AG09309 (cell line): ENCODE results near the gene DCHS1.

Experiments
- DNase-seq: peaks from one replicate; pipeline ENCODE4 v3.0.0-alpha.2; 2010; ENCODE audit warnings: low read depth
- H3K4me3 ChIP-seq: 2 replicates; pipeline ENCODE4 v1.5.1; 2011; ENCODE audit warnings: mild to moderate bottlenecking, low read depth, low read length, moderate library complexity; ENCODE audit not compliant: control insufficient read depth
- TF ChIP-seq, protein P1 (sequence below): IDR thresholded peaks from 2 replicates; pipeline ENCODE4 v1.5.1; 2011; ENCODE audit warnings: mild to moderate bottlenecking, low read depth, low read length, inconsistent platforms; ENCODE audit not compliant: insufficient read depth, control insufficient read depth; ENCODE audit errors: missing control alignments

DCHS1 gene

DNA sequence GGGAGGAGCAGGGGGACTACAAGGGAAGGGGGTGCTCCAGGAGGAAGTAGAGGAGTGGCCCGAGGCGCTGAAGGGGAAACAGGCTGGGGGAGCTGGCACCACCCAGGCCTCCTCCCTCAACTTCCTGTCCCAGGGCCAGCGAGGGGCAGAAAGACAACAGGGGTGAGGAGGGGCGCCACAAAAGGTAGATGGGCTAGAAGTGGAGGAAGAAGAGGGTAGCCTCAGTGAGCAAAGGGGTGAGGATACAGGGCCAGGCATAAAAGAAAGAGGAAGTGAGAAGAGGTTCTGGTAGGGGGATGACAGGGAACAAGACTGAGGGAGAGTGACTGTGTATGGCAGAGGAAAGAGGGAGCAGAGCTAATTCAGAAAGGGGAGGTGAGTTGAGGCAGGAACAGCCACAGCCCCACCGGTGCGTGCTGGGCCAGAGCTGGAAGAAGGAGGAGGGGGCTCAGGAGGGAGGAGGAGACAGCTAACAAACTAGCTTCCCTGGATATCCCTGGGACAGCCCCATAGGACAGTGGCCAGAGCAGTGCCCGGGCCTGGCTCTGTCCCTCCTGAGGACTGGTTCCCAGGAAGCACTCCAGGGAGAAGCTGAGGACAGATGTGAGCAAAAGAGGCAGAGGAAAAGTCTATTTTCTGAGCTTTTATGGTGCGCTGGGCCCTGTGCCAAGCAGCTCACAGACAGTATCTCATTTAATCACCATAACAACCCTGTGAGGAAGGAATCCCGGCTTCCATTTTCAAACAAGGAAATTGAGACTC, 8.5 kb downstream of the DCHS1 start:
- no peak for DNase-seq
- no peak overlapping the region for H3K4me3 ChIP-seq
- TF ChIP-seq, protein P1, sequence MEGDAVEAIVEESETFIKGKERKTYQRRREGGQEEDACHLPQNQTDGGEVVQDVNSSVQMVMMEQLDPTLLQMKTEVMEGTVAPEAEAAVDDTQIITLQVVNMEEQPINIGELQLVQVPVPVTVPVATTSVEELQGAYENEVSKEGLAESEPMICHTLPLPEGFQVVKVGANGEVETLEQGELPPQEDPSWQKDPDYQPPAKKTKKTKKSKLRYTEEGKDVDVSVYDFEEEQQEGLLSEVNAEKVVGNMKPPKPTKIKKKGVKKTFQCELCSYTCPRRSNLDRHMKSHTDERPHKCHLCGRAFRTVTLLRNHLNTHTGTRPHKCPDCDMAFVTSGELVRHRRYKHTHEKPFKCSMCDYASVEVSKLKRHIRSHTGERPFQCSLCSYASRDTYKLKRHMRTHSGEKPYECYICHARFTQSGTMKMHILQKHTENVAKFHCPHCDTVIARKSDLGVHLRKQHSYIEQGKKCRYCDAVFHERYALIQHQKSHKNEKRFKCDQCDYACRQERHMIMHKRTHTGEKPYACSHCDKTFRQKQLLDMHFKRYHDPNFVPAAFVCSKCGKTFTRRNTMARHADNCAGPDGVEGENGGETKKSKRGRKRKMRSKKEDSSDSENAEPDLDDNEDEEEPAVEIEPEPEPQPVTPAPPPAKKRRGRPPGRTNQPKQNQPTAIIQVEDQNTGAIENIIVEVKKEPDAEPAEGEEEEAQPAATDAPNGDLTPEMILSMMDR, result no peak

DNA sequence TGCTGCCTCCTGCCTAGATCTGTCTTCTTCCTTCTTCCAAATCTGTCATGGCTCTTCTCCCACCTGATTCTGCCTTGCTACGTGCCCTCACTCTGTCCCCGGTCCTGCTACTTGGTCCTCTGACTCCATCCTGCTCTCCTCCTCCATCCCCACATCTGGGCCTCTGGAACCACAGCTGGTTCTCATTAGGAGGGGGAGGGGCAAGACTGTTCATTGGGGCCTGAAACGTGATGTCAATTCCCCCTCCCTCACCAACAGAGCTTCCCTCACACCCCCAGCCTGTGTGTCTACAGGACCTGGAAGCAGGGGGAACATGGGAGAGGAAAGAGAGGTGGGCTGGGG, 9.1 kb downstream of the DCHS1 start:
- TF ChIP-seq, protein P1, result no peak
- no peak for DNase-seq
- H3K4me3 ChIP-seq, result no peak overlapping the region

DNA sequence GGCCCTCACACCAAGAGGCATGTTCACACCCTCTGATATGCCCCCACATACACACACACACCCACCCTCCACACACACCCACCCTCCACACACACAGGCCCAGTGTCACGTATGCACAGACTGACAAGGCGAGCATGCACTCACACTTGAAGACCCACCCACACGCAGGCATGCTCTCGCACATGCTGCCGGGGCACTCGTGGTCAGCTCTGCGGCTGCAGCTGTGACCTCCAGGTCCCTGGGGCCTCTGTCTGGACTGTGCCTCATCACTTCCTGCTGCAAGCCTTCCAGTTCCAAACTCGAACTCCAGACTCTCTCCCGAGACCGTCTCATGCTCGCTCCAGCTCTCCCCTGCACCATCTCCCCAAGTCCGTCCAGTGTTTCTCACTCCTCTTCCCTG, 9.5 kb downstream of the DCHS1 start:
- H3K4me3 ChIP-seq, result peak overlapping the region; percentile 8; the same call in 1 of the 2 replicates
- TF ChIP-seq, protein P1, result no peak
- DNase-seq, result no peak

DNA sequence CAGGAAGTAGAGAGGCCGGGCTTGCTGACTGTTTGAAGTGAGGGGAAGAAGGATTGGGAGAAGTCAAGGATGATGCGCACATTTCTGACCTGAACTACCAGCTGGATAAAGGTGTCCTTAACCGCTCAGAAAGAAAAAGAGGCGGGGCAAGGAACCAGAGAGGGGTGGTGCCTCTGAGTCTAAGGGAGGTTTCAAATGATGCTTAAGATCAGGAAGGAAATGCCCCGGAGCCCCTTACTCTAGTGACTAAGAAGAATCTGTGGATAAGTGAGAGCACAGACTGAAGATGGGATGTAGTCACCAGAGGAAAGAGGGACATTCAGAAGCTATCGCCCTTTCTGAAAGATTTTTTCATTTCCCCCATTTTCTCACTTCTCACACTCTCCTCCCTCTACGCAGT, 12.7 kb downstream of the DCHS1 start:
- no peak for DNase-seq
- no peak overlapping the region for H3K4me3 ChIP-seq
- TF ChIP-seq, protein P1, result no peak

DNA sequence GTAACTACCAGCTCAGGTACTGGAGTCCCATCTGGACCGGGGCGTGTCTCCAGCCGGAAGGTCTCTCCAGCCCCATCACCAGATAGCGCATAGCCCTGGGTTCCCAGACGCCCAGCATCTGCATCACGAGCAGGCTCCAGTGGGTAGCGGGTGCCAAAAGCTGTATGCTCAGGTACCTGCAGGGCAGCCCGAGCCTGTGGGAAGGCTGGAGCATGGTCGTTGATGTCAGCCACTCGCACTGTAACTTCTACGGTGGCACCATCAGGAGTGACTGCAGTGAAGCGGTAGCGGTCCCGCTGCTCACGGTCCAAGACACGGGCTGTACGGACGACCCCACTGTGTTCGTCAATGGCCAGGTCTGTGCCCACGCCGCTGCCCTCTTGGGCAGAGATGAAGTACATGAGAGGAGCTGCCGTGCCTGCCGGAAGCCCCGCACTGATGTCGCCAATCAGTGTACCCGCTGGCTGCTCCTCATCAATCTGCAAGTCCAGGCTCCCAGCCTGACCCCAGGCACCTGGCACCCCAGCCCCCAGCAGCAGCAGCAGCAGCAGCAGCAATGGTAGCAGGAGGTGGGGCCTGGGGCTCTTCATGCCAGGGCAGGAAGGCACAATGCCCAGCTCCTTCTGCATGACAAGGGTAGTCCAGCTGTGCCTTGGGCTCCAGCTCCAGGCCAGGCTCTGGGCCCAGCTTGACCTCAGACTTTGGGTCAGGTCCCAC, 14.5 kb downstream of the DCHS1 start:
- TF ChIP-seq, protein P1, result no peak
- no peak overlapping the region for H3K4me3 ChIP-seq
- no peak for DNase-seq

DNA sequence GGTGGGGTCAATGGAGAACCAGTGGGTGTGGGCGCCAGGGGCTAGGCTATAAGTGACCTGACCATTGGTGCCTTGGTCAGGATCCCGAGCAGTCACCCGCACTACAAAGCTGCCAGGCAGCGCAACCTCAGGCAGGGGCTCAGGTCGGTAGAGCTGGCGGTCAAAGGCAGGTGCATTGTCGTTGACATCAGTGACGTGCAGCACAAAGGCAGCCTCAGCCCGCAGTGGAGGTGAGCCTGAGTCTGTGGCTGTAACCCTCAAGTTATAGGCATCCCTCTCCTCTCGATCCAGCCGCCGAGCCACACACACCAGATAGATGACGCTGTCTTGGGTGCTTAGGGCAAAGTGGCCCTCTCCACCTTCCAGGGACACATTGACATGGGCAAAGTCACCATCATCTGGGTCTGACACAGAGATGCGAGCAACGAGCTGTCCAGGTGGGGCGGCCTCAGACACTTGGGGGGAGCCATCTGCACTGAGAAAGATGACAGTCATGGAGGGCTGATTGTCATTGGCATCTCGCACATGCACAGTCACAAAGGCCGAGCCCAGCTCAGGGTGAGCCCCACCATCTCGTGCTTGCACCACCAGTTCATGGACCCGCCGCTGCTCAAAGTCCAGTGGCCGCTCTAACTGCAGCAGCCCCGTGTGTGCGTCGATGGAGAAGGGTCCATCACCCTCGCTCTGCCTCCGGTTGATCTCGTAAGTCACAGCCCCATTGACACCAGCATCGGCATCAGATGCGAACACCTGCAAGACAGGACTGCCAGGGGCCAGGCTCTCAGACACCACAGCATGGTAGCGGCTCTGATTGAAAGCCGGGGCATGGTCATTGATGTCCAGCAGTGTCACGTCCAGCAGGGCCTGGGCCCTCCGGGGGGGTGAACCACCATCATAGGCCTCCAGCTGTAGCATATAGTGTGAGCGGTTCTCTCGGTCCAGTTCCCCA, 15.3 kb downstream of the DCHS1 start:
- DNase-seq, result no peak
- H3K4me3 ChIP-seq, result no peak overlapping the region
- TF ChIP-seq, protein P1, result no peak
